GM19463 (cell line): Measurements from ENCODE around the gene CDCA3.
"Not testable (repeated sequence)": the region's sequence is repeated elsewhere in the genome, so short reads cannot be mapped to it uniquely, and the experiment has no call there.

Experiments used
- ATAC-seq: cut with Tn5 transposase; IDR thresholded peaks from one replicate; pipeline ENCODE4 v1.9.1; 2021; ENCODE audit warnings: mild to moderate bottlenecking, moderate library complexity; ENCODE audit not compliant: unreplicated experiment

Gene CDCA3

GRCh38 chr12:6851153-6851920 lies at the start of gene CDCA3:
Gene CDCA3, minus strand, starts transcription at chr12:6851286. Its CDS starts 334 bp downstream, at chr12:6850952.
- peak; percentile 44 for ATAC-seq

GRCh38 chr12:6899837-6900519 lies 48.9 kb upstream of the CDCA3 start:
- no peak for ATAC-seq

GRCh38 chr12:6899427-6899826 lies 48.3 kb upstream of the CDCA3 start:
- no peak for ATAC-seq

- no peak for ATAC-seq
Observed at GRCh38 chr12:6896846-6897435, 45.9 kb upstream of the CDCA3 start.

- no peak for ATAC-seq
Observed at GRCh38 chr12:6894321-6894720, 43.2 kb upstream of the CDCA3 start.

GRCh38 chr12:6892683-6893082 lies 41.6 kb upstream of the CDCA3 start:
- not testable (repeated sequence) for ATAC-seq

- ATAC-seq, result no peak
Observed at GRCh38 chr12:6891646-6892001, 40.5 kb upstream of the CDCA3 start.

- ATAC-seq, result peak; percentile 95
Observed at GRCh38 chr12:6890789-6891645, 39.9 kb upstream of the CDCA3 start.

- ATAC-seq, result not testable (repeated sequence)
Observed at GRCh38 chr12:6889775-6890573, 38.9 kb upstream of the CDCA3 start.

GRCh38 chr12:6888794-6889193 lies 37.7 kb upstream of the CDCA3 start:
- ATAC-seq, result not testable (repeated sequence)

- ATAC-seq, result no peak
Observed at GRCh38 chr12:6888360-6888759, 37.3 kb upstream of the CDCA3 start.

GRCh38 chr12:6887460-6887859 lies 36.4 kb upstream of the CDCA3 start:
- no peak for ATAC-seq

GRCh38 chr12:6886206-6886999 lies 35.3 kb upstream of the CDCA3 start:
- not testable (repeated sequence) for ATAC-seq

GRCh38 chr12:6884539-6884938 lies 33.5 kb upstream of the CDCA3 start:
- no peak for ATAC-seq

GRCh38 chr12:6883683-6884082 lies 32.6 kb upstream of the CDCA3 start:
- no peak for ATAC-seq

GRCh38 chr12:6883252-6883651 lies 32.2 kb upstream of the CDCA3 start:
- ATAC-seq, result no peak

- ATAC-seq, result not testable (repeated sequence)
Observed at GRCh38 chr12:6879824-6880223, 28.7 kb upstream of the CDCA3 start.

GRCh38 chr12:6874015-6874368 lies 22.9 kb upstream of the CDCA3 start:
- not testable (repeated sequence) for ATAC-seq
